ENCODE results near the gene ZNF518A. TPM values are rescaled to one million over a fixed set of nuclear protein-coding genes. Genes with fewer than 3 reads are reported as not detected.

Gene ZNF518A
- total and polyA plus RNA-seq, 2 of the 8 experiments (the other 6 are each of a cell fraction or from before 2014, with no cell fraction given) = 6.6 to 34.8 TPM

- no peak for TF ChIP-seq PHF8 (conservative IDR thresholded peaks at IDR 0.05; ENCODE audit: low read depth, low read length)
- TF ChIP-seq NANOG (IDR thresholded peaks at IDR 0.05; ENCODE audit: insufficient read depth, low read depth, low read length, poor library complexity, severe bottlenecking) = no peak
These were observed 41.0 kb upstream of the ZNF518A start (continued) for GRCh38 chr10:96089116-96089515.

Data from H1 (cell line).